GM21360 (cell line): ENCODE data around the gene RNASE2.
"Not testable (repeated sequence)": the region's sequence is repeated elsewhere in the genome, so short reads cannot be mapped to it uniquely, and the experiment has no call there.

Experiments used
- ATAC-seq: cut with Tn5 transposase; IDR thresholded peaks from one replicate; pipeline ENCODE4 v1.9.1; 2021; ENCODE audit warnings: mild to moderate bottlenecking, moderate library complexity; ENCODE audit not compliant: unreplicated experiment

The RNASE2 gene

GRCh38 chr14:20954736-20955537 lies at the start of gene RNASE2:
Gene RNASE2 (plus strand): TSS chr14:20955487. CDS start chr14:20955772, 285 bp downstream.
- ATAC-seq, result not testable (repeated sequence)

- ATAC-seq, result no peak
Observed at GRCh38 chr14:20905676-20906075, 49.6 kb upstream of the RNASE2 start.

GRCh38 chr14:20907214-20907613 lies 48.1 kb upstream of the RNASE2 start:
- ATAC-seq, result no peak

GRCh38 chr14:20910822-20911221 lies 44.5 kb upstream of the RNASE2 start:
- ATAC-seq, result not testable (repeated sequence)

- not testable (repeated sequence) for ATAC-seq
Observed at GRCh38 chr14:20919038-20919756, 36.1 kb upstream of the RNASE2 start.

GRCh38 chr14:20923766-20924297 lies 31.5 kb upstream of the RNASE2 start:
- not testable (repeated sequence) for ATAC-seq

GRCh38 chr14:20934148-20934762 lies 21.0 kb upstream of the RNASE2 start:
- ATAC-seq, result no peak

- no peak for ATAC-seq
Observed at GRCh38 chr14:20935303-20935984, 19.8 kb upstream of the RNASE2 start.

GRCh38 chr14:20945146-20945545 lies 10.1 kb upstream of the RNASE2 start:
- not testable (repeated sequence) for ATAC-seq

- not testable (repeated sequence) for ATAC-seq
Observed at GRCh38 chr14:20946707-20947106, 8.6 kb upstream of the RNASE2 start.

GRCh38 chr14:20955538-20955873 lies 219 bp downstream of the RNASE2 start:
- not testable (repeated sequence) for ATAC-seq

- ATAC-seq, result no peak
Observed at GRCh38 chr14:20956376-20956976, 1.2 kb downstream of the RNASE2 start.

GRCh38 chr14:20958946-20959345 lies 3.7 kb downstream of the RNASE2 start:
- not testable (repeated sequence) for ATAC-seq

- ATAC-seq, result no peak
Observed at GRCh38 chr14:20969336-20969735, 14.0 kb downstream of the RNASE2 start.

- peak; percentile 18 for ATAC-seq
Observed at GRCh38 chr14:20970647-20970982, 15.3 kb downstream of the RNASE2 start.

GRCh38 chr14:20970983-20971704 lies 15.9 kb downstream of the RNASE2 start:
- peak; percentile 88 for ATAC-seq

GRCh38 chr14:20971705-20972021 lies 16.4 kb downstream of the RNASE2 start:
- peak; percentile 20 for ATAC-seq

GRCh38 chr14:20973501-20973900 lies 18.2 kb downstream of the RNASE2 start:
- ATAC-seq, result no peak

GRCh38 chr14:20976291-20976690 lies 21.0 kb downstream of the RNASE2 start:
- no peak for ATAC-seq

GRCh38 chr14:20978687-20979086 lies 23.4 kb downstream of the RNASE2 start:
- no peak for ATAC-seq
